ENCODE measurements around the gene PEX16.

DNA sequence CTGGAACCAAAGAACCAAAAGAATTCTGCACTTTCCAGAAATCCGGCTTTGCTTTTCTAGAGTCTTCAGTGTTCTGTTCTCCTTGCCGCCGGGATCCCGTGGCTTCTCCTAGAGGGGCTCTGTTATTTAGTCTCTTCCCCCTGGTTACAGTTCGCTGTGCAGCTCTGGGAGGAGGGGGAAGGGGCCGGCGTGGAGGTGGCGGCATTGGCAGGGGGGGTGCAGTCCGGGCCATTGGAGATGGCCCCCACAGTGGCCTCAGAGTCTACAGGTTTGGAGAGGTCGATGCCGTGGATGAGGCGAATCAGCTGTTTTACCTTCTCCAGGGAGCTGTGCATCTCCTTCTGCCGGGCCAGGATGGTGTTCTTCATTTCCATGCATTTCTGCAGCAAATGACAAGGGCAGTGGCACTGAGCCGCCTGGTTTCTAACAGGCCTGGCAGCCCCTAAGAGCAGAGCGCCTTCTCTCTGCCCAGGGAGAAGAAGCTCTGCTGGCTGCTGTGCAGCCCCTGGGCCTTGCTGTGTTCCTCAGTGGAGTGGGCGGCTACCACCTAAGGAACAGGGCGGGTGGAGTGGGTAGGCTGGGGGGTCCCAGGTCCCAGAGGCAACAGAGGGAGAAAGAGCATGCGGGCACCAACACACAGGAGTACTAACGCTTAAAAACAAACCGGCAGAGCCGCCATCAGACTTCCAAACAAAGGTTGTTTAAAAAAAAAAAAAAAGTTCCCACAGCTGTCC, 16.3 kb upstream of the PEX16 start:
- TF ChIP-seq POLR2AphosphoS5 (IDR thresholded peaks at IDR 0.05; ENCODE audit: low read depth, low read length) (no peak), JUND (IDR thresholded peaks at IDR 0.05) (no peak), FOSL1 (IDR thresholded peaks at IDR 0.05; ENCODE audit: low read depth) (no peak), EZH2phosphoT487 (IDR thresholded peaks at IDR 0.05; ENCODE audit: borderline replicate concordance) (no peak), EZH2 (IDR thresholded peaks at IDR 0.05) (no peak), CEBPB (IDR thresholded peaks at IDR 0.05; ENCODE audit: low read depth) (no peak), ZNF274 (IDR thresholded peaks at IDR 0.05; ENCODE audit: low read depth, low read length) (no peak), POLR2A (IDR thresholded peaks at IDR 0.05; ENCODE audit: borderline replicate concordance, extremely low read depth, insufficient read depth, insufficient read length) (no peak), SIN3A (IDR thresholded peaks at IDR 0.05; ENCODE audit: low read depth) (no peak)
- TF ChIP-seq, protein P1, sequence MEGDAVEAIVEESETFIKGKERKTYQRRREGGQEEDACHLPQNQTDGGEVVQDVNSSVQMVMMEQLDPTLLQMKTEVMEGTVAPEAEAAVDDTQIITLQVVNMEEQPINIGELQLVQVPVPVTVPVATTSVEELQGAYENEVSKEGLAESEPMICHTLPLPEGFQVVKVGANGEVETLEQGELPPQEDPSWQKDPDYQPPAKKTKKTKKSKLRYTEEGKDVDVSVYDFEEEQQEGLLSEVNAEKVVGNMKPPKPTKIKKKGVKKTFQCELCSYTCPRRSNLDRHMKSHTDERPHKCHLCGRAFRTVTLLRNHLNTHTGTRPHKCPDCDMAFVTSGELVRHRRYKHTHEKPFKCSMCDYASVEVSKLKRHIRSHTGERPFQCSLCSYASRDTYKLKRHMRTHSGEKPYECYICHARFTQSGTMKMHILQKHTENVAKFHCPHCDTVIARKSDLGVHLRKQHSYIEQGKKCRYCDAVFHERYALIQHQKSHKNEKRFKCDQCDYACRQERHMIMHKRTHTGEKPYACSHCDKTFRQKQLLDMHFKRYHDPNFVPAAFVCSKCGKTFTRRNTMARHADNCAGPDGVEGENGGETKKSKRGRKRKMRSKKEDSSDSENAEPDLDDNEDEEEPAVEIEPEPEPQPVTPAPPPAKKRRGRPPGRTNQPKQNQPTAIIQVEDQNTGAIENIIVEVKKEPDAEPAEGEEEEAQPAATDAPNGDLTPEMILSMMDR (IDR thresholded peaks at IDR 0.05 in 2 of 3, conservative IDR thresholded peaks at IDR 0.05 in 1 of 3; ENCODE audit: borderline replicate concordance in 1 of 3, insufficient read depth in 1 of 3, low read depth in 2 of 3, low read length in 2 of 3) = no peak
- TF ChIP-seq, protein P2, sequence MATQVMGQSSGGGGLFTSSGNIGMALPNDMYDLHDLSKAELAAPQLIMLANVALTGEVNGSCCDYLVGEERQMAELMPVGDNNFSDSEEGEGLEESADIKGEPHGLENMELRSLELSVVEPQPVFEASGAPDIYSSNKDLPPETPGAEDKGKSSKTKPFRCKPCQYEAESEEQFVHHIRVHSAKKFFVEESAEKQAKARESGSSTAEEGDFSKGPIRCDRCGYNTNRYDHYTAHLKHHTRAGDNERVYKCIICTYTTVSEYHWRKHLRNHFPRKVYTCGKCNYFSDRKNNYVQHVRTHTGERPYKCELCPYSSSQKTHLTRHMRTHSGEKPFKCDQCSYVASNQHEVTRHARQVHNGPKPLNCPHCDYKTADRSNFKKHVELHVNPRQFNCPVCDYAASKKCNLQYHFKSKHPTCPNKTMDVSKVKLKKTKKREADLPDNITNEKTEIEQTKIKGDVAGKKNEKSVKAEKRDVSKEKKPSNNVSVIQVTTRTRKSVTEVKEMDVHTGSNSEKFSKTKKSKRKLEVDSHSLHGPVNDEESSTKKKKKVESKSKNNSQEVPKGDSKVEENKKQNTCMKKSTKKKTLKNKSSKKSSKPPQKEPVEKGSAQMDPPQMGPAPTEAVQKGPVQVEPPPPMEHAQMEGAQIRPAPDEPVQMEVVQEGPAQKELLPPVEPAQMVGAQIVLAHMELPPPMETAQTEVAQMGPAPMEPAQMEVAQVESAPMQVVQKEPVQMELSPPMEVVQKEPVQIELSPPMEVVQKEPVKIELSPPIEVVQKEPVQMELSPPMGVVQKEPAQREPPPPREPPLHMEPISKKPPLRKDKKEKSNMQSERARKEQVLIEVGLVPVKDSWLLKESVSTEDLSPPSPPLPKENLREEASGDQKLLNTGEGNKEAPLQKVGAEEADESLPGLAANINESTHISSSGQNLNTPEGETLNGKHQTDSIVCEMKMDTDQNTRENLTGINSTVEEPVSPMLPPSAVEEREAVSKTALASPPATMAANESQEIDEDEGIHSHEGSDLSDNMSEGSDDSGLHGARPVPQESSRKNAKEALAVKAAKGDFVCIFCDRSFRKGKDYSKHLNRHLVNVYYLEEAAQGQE (IDR thresholded peaks at IDR 0.05; ENCODE audit: low read depth) = no peak
